SK-N-SH (cell line): ENCODE measurements around the gene RPE.

Experiments
- CHD2 ChIP-seq: fragments of 150-350 bp; IDR thresholded peaks from 2 replicates; pipeline ENCODE4 v1.6.1; 2018; ENCODE audit warnings: low read length; ENCODE audit not compliant: partially characterized antibody
- CTCF ChIP-seq: fragments of 200-600 bp; sonication (generic); IDR thresholded peaks from 2 replicates; pipeline ENCODE4 v1.6.1; 2017; ENCODE audit warnings: antibody characterized with exemption, mild to moderate bottlenecking, moderate library complexity
- EP300 ChIP-seq, 2 experiments: IDR thresholded peaks; 2 replicates each; pipeline versions ENCODE4 v1.4.0 to v1.6.1; 2012; ENCODE audit warnings: borderline replicate concordance in 1 of 2, low read depth in 1 of 2, low read length in 1 of 2
- FOSL2 ChIP-seq: IDR thresholded peaks from 2 replicates; pipeline ENCODE4 v1.4.0; 2012; ENCODE audit warnings: low read depth, mild to moderate bottlenecking, moderate library complexity, borderline replicate concordance
- GABPA ChIP-seq: IDR thresholded peaks from 2 replicates; pipeline ENCODE4 v1.4.0; 2012; ENCODE audit warnings: low read depth, mild to moderate bottlenecking
- MAX ChIP-seq: IDR thresholded peaks from 2 replicates; pipeline ENCODE4 v1.4.0; 2012; ENCODE audit warnings: low read depth
- MXI1 ChIP-seq: IDR thresholded peaks from 2 replicates; pipeline ENCODE4 v1.6.1; 2012; ENCODE audit warnings: mild to moderate bottlenecking, low read depth, low read length, improper control_type of control experiment
- POLR2AphosphoS5 ChIP-seq: IDR thresholded peaks from 2 replicates; pipeline ENCODE4 v1.6.1; 2012; ENCODE audit warnings: low read depth, low read length
- SMC3 ChIP-seq: IDR thresholded peaks from 2 replicates; pipeline ENCODE4 v1.6.1; 2012; ENCODE audit warnings: low read depth, low read length, improper control_type of control experiment
- TAF1 ChIP-seq: IDR thresholded peaks from 2 replicates; pipeline ENCODE4 v1.6.1; 2012; ENCODE audit warnings: low read depth, mild to moderate bottlenecking, low read length, moderate library complexity, borderline replicate concordance
- YY1 ChIP-seq: IDR thresholded peaks from 2 replicates; pipeline ENCODE4 v1.4.0; 2012; ENCODE audit warnings: low read depth, mild to moderate bottlenecking

DNA sequence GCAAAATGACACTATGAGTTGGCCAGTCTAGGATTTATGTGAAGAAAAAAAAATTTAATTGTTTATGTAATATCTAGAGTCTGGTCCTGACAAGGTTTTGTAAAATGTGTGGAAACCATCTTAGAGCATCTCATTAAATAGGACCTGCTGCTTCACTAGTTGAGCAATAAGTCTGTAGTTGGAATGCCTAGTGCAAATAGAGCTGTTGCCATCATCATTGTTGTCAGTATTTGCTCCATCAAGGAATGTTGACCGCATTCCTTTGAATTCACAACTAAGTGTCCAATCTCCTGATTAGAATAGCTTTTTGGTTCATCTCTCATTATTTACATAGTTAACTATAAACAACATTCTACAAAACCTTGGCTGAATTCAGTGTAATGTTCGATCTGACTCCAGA is 32.2 kb upstream of the RPE start:
- TF ChIP-seq EP300 (IDR thresholded peaks at IDR 0.05; ENCODE audit: borderline replicate concordance in 1 of 2, low read depth in 1 of 2, low read length in 1 of 2) (no peak), CTCF (no peak), SMC3 (no peak), MXI1 (no peak), MAX (no peak), TAF1 (no peak), POLR2AphosphoS5 (no peak), GABPA (no peak), YY1 (no peak), CHD2 (no peak), FOSL2 (no peak)
